ENCODE measurements around the gene WWOX.

- TF ChIP-seq POLR2AphosphoS5 (IDR thresholded peaks at IDR 0.05; ENCODE audit: low read depth, low read length) (no peak), TAF1 (IDR thresholded peaks at IDR 0.05; ENCODE audit: borderline replicate concordance, insufficient read depth, low read length) (no peak), REST (IDR thresholded peaks at IDR 0.05; ENCODE audit: insufficient read depth in 1 of 2, low read depth in 2 of 2, low read length in 2 of 2) (no peak), SIN3A (IDR thresholded peaks at IDR 0.05; ENCODE audit: borderline replicate concordance, insufficient read depth, low read length) (no peak), FOXP2 (optimal IDR thresholded peaks at IDR 0.05; ENCODE audit: borderline replicate concordance, extremely low read depth, extremely low read length, insufficient read depth) (no peak)
Observed at GRCh38 chr16:78660795-78661194, 561.3 kb downstream of the WWOX start.
